ENCODE data around the gene SYT5.

DNA sequence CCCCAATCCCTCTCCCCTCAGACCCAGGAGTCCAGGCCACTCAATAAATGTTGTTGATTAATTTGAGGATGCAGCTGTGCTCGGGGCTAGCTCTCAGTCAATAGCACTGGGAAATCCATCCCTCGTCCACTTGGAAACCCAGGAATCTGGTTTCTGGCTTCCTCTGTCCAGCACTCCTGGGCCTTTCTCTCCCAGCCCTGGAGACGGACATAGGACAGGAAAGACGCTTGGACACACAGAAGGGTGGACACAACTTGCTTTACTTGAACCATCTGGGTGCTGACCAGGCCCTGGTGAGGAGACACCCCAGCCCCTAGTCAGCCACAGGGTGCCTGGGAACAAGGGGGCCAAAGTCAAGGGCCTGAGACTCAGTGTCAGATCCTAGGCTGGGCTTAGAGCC, 21.7 kb downstream of the SYT5 start:
- TF ChIP-seq, protein P1, sequence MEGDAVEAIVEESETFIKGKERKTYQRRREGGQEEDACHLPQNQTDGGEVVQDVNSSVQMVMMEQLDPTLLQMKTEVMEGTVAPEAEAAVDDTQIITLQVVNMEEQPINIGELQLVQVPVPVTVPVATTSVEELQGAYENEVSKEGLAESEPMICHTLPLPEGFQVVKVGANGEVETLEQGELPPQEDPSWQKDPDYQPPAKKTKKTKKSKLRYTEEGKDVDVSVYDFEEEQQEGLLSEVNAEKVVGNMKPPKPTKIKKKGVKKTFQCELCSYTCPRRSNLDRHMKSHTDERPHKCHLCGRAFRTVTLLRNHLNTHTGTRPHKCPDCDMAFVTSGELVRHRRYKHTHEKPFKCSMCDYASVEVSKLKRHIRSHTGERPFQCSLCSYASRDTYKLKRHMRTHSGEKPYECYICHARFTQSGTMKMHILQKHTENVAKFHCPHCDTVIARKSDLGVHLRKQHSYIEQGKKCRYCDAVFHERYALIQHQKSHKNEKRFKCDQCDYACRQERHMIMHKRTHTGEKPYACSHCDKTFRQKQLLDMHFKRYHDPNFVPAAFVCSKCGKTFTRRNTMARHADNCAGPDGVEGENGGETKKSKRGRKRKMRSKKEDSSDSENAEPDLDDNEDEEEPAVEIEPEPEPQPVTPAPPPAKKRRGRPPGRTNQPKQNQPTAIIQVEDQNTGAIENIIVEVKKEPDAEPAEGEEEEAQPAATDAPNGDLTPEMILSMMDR (conservative IDR thresholded peaks at IDR 0.05; ENCODE audit: low read length): no peak
- no peak for TF ChIP-seq EZH2phosphoT487 (IDR thresholded peaks at IDR 0.05; ENCODE audit: borderline replicate concordance, low read depth, low read length)

Data from OCI-LY7 (cell line).